HepG2 (cell line): ENCODE data around the gene GLT1D1. TPM values are rescaled to one million over a fixed set of nuclear protein-coding genes. Genes with fewer than 3 reads are reported as not detected.

Experiments
- ATAC-seq: fragments of 200-7000 bp; cut with Tn5 transposase; 3 replicates; pipeline ENCODE4 v1.9.1; 2020; ENCODE audit warnings: mild to moderate bottlenecking, moderate library complexity
- BruUV-seq: library from RNA; stranded (reverse); fragments of 400-500 nt; replicated peaks from 2 replicates; lab custom pipeline; 2021; lab: Mats Ljungman, UMichigan
- CTCF ChIA-PET: fragments of 300-600 bp; formaldehyde crosslinking; extraction: SDS; loops from one replicate; lab custom pipeline; 2021; ENCODE audit warnings: low total read pairs, inconsistent platforms, low intra/inter-chr PET ratio; lab: Yijun Ruan, JAX
- POLR2A ChIA-PET: fragments of 350-600 bp; sonication (Branson Sonifier 250); formaldehyde crosslinking; loops from one replicate; lab custom pipeline; 2020; ENCODE audit warnings: antibody characterized with exemption, inconsistent platforms; lab: Yijun Ruan, JAX
- DNase-seq: peaks from one replicate; pipeline ENCODE4 v3.0.0-alpha.2; 2015; ENCODE audit warnings: low spot score
- FAIRE-seq: peaks from 3 replicates; lab custom pipeline; 2011; peaks lifted over from hg19 to GRCh38; lab: Jason Lieb, UNC
- H2AFZ ChIP-seq: one replicate; pipeline ENCODE4 v1.6.1; 2011; ENCODE audit warnings: low read length, inconsistent platforms
- H3K27ac ChIP-seq: fragments of 300-600 bp; 3 replicates; pipeline ENCODE4 v1.8.0; 2011; ENCODE audit warnings: mixed run types, mild to moderate bottlenecking, mixed read lengths, low read length, inconsistent platforms; ENCODE audit not compliant: insufficient read depth; ENCODE audit errors: extremely low read length
- H3K27me3 ChIP-seq, 2 experiments: fragments of 200-600 bp in 1 of 2; 2 replicates in 1 of 2; 3 replicates in 1 of 2; pipeline versions ENCODE4 v1.6.0 to v1.8.0; 2011; ENCODE audit warnings: low read length in 2 of 2, mild to moderate bottlenecking in 2 of 2, moderate library complexity in 2 of 2, inconsistent platforms in 1 of 2; ENCODE audit not compliant: insufficient read depth in 2 of 2, control insufficient read depth in 1 of 2
- H3K36me3 ChIP-seq, 2 experiments: fragments of 200-600 bp in 1 of 2; replicated peaks in 1 of 2; 2 replicates in 1 of 2; 3 replicates in 1 of 2; pipeline versions ENCODE4 v1.5.1 to v1.8.0; 2011; ENCODE audit warnings: low read length in 2 of 2, inconsistent platforms in 1 of 2; ENCODE audit not compliant: insufficient read depth in 2 of 2, control insufficient read depth in 1 of 2
- H3K4me1 ChIP-seq: 2 replicates; pipeline ENCODE4 v1.5.1; 2012; ENCODE audit warnings: low read length, inconsistent platforms; ENCODE audit not compliant: insufficient read depth
- H3K4me2 ChIP-seq: 2 replicates; pipeline ENCODE4 v1.6.0; 2011; ENCODE audit warnings: low read depth, low read length, inconsistent platforms
- H3K4me3 ChIP-seq, 3 experiments: fragments of 200-600 bp in 1 of 3; sonication (generic), shearing (Covaris generic) in 1 of 3; replicated peaks in 1 of 3; 2 replicates each; pipeline ENCODE4 v1.5.1; 2011 to 2016; ENCODE audit warnings: low read length in 3 of 3, inconsistent platforms in 2 of 3, low read depth in 2 of 3, mild to moderate bottlenecking in 2 of 3, control low read depth in 1 of 3, mixed read lengths in 1 of 3; ENCODE audit not compliant: insufficient read depth in 1 of 3
- H3K79me2 ChIP-seq: one replicate; pipeline ENCODE4 v1.6.1; 2011; ENCODE audit warnings: low read length, inconsistent platforms; ENCODE audit not compliant: insufficient read depth
- H3K9ac ChIP-seq: 2 replicates; pipeline ENCODE4 v1.6.0; 2011; ENCODE audit warnings: mild to moderate bottlenecking, low read depth, low read length, inconsistent platforms; ENCODE audit not compliant: insufficient read depth
- H3K9me3 ChIP-seq: 2 replicates; pipeline ENCODE4 v1.5.1; 2012; ENCODE audit warnings: mild to moderate bottlenecking, low read length
- H4K20me1 ChIP-seq: 2 replicates; pipeline ENCODE4 v1.6.0; 2011; ENCODE audit warnings: inconsistent platforms, mild to moderate bottlenecking, low read length, moderate library complexity; ENCODE audit not compliant: insufficient read depth
- GATAD1 ChIP-seq: IDR thresholded peaks from 2 replicates; pipeline ENCODE4 v1.6.1; 2016; ENCODE audit warnings: missing genetic modification reagents, missing compliant biosample characterization
- GATAD2A ChIP-seq: IDR thresholded peaks from 2 replicates; pipeline ENCODE4 v1.6.1; 2016
- KDM6A ChIP-seq: IDR thresholded peaks from 2 replicates; pipeline ENCODE4 v1.6.1; 2016; ENCODE audit warnings: low read depth
- MXD1 ChIP-seq: sonication (generic); formaldehyde crosslinking; IDR thresholded peaks from 2 replicates; pipeline ENCODE4 v1.4.0; 2020; ENCODE audit warnings: mild to moderate bottlenecking, missing genetic modification reagents
- NR2F6 ChIP-seq, 2 experiments: IDR thresholded peaks; 2 replicates each; pipeline ENCODE4 v1.6.1; 2016; ENCODE audit warnings: antibody characterized with exemption in 1 of 2, mild to moderate bottlenecking in 1 of 2
- POLR2G ChIP-seq: fragments of 200-400 bp; formaldehyde crosslinking; IDR thresholded peaks from 2 replicates; pipeline ENCODE4 v1.6.1; 2018; ENCODE audit warnings: mild to moderate bottlenecking, low read depth, low read length, moderate library complexity
- SRF ChIP-seq: IDR thresholded peaks from 2 replicates; pipeline ENCODE4 v1.6.1; 2011; ENCODE audit warnings: mild to moderate bottlenecking, low read depth, low read length, moderate library complexity
- TARDBP ChIP-seq: sonication (generic); formaldehyde crosslinking; IDR thresholded peaks from 2 replicates; pipeline ENCODE4 v1.8.0; 2022; ENCODE audit warnings: mild to moderate bottlenecking, missing genetic modification reagents
- ZNF136 ChIP-seq: sonication (generic); formaldehyde crosslinking; IDR thresholded peaks from 2 replicates; pipeline ENCODE4 v1.8.1; 2022; ENCODE audit warnings: low read depth, mild to moderate bottlenecking, moderate library complexity, missing genetic modification reagents
- ZNF552 ChIP-seq: sonication (generic); formaldehyde crosslinking; IDR thresholded peaks from 2 replicates; pipeline ENCODE4 v1.9.0; 2022; ENCODE audit warnings: missing genetic modification reagents, mild to moderate bottlenecking, borderline replicate concordance
- ZNF720 ChIP-seq: sonication (generic); formaldehyde crosslinking; IDR thresholded peaks from 2 replicates; pipeline ENCODE4 v1.4.0; 2020; ENCODE audit warnings: missing genetic modification reagents
- WGBS: methylation state at CpG from one replicate; pipeline ENCODE4 v1.1.6; 2017; ENCODE audit warnings: low lambda C conversion rate; 5-methylcytosine and 5-hydroxymethylcytosine counted together
- in situ Hi-C: cut with HindIII; loops from 2 replicates; pipeline ENCODE4 v1.10.0; 2017; ENCODE audit warnings: low pct_unique_long_range_greater_than_20kb; ENCODE audit not compliant: extremely low pct_ligation_motif_present
- intact Hi-C: fragments of 100-400 bp; cut with micrococcal nuclease; formaldehyde crosslinking; loops from one replicate; pipeline ENCODE4 v1.10.0; 2022; ENCODE audit not compliant: unreplicated experiment
- polyA plus RNA-seq, 8 experiments: library from polyadenylated mRNA; depleted of rRNA in 3 of 8; stranded (reverse) in 7 of 8; unstranded in 1 of 8; fragments of >200 nt; fragmentation: Illumina TruSeq in 4 of 8; extraction: Trizol in 4 of 8; gene quantifications; 2 replicates each; pipeline versions ENCODE4 v1.2.1 to v1.2.3, GENCODE V29; 2011 to 2016; ENCODE audit warnings: low read depth in 4 of 8, missing spikeins in 1 of 8, mixed read lengths in 1 of 8; ENCODE audit not compliant: insufficient read depth in 1 of 8
- total RNA-seq, 5 experiments: library from RNA; depleted of rRNA; stranded (reverse); fragments of >200 nt; fragmentation: Illumina TruSeq; extraction: Trizol; gene quantifications; 2 replicates each; pipeline ENCODE4 v1.2.3, GENCODE V29; 2016; ENCODE audit warnings: low read depth in 1 of 5
- TF ChIP-seq, protein P1 (sequence below): sonication (generic); formaldehyde crosslinking; IDR thresholded peaks from 2 replicates; pipeline ENCODE4 v1.5.1; 2020; ENCODE audit warnings: missing genetic modification reagents, mild to moderate bottlenecking, borderline replicate concordance
- TF ChIP-seq, protein P2 (sequence below): sonication (generic); formaldehyde crosslinking; IDR thresholded peaks from 2 replicates; pipeline ENCODE4 v1.8.1; 2022; ENCODE audit warnings: mild to moderate bottlenecking, missing genetic modification reagents

The GLT1D1 gene
- total and polyA plus RNA-seq, 2 of the 13 experiments (the other 11 are each of a cell fraction or from before 2014, with no cell fraction given), result 0.09 to 0.17 TPM

DNA sequence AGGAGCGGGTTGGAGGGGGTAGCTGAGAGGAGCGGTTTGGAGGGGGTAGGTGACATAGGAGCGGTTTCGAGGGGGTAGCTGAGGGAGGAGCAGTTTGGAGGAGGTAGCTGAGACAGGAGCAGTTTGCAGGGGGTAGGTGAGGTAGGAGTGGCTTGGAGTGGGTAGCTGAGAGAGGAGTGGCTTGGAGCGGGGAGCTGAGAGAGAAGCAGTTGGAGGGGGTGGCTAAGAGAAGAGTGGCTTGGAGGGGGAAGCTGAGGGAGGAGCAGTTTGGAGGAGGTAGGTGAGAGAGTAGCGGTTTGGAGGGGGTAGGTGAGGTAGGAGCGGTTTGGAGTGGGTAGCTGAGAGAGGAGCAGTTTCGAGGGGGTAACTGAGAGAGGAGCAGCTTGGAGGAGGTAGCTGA, 152.1 kb downstream of the GLT1D1 start:
- no peaks in the 10 kb centered on the region for H4K20me1 ChIP-seq
- intact Hi-C loops, result no loop called here
- H3K27ac ChIP-seq, result no peak overlapping the region
- no peaks in the 10 kb centered on the region for H3K79me2 ChIP-seq
- 12% methylated on average over 8 of the region's 8 CpGs for WGBS
- DNase-seq (no peak), ATAC-seq (no peak), FAIRE-seq (no peak)
- H3K36me3 ChIP-seq, result no peaks in the 10 kb centered on the region
- no TSS peak for BruUV-seq
- in situ Hi-C loops, result no loop called here
- no peak overlapping the region for H3K4me2 ChIP-seq
- H2AFZ ChIP-seq, result no peak overlapping the region
- H3K9ac ChIP-seq, result no peak overlapping the region
- ChIA-PET POLR2A (no interaction called here), CTCF (no interaction called here)
- no peak overlapping the region for H3K4me3 ChIP-seq
- H3K9me3 ChIP-seq, result no peaks in the 10 kb centered on the region
- no peaks in the 10 kb centered on the region for H3K4me1 ChIP-seq
- TF ChIP-seq POLR2G, result no peak
- TF ChIP-seq KDM6A (CRISPR knock-in tag), result no peak
- no peak for TF ChIP-seq TARDBP (CRISPR knock-in tag)
- TF ChIP-seq GATAD2A (CRISPR knock-in tag), result no peak
- no peak for TF ChIP-seq ZNF720 (CRISPR knock-in tag)
- TF ChIP-seq, protein P1, sequence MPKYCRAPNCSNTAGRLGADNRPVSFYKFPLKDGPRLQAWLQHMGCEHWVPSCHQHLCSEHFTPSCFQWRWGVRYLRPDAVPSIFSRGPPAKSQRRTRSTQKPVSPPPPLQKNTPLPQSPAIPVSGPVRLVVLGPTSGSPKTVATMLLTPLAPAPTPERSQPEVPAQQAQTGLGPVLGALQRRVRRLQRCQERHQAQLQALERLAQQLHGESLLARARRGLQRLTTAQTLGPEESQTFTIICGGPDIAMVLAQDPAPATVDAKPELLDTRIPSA (CRISPR knock-in tag), result no peak
- TF ChIP-seq GATAD1 (CRISPR knock-in tag), result no peak
- H3K27me3 ChIP-seq, result peaks cover 0 to 18% of the 10 kb centered on the region in 2 experiments; a peak in 2 of 5 replicates

DNA sequence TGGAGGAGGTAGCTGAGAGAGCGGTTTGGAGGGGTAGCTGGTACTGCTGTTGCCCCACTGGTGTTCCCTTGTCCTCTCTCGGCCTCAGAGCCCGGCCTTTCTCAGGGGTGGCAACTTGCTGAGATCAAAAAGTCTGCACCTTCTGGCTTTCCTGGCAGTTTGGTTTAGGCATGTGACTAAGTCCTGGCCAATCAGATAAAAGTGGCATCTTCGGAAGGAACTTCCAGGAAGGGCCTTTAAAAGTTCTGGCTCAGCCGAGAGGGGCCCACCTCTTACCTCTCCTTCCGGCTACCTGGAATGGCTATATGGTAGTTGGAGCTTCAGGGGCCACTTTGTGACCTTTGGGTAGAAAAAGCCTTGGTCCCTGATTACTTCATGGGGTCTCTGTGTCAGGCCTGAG, 152.6 kb downstream of the GLT1D1 start:
- ATAC-seq, result no peak
- no peak for FAIRE-seq
- no peak overlapping the region for H3K9ac ChIP-seq
- TF ChIP-seq ZNF552 (CRISPR knock-in tag), result no peak
- TF ChIP-seq, protein P2, sequence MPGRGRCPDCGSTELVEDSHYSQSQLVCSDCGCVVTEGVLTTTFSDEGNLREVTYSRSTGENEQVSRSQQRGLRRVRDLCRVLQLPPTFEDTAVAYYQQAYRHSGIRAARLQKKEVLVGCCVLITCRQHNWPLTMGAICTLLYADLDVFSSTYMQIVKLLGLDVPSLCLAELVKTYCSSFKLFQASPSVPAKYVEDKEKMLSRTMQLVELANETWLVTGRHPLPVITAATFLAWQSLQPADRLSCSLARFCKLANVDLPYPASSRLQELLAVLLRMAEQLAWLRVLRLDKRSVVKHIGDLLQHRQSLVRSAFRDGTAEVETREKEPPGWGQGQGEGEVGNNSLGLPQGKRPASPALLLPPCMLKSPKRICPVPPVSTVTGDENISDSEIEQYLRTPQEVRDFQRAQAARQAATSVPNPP, result no peak
- no peak for TF ChIP-seq MXD1 (CRISPR knock-in tag)
- TF ChIP-seq SRF, result no peak
- TF ChIP-seq ZNF136 (CRISPR knock-in tag), result no peak
- TF ChIP-seq NR2F6 (IDR thresholded peaks at IDR 0.05), result no peak
- TF ChIP-seq NR2F6 (CRISPR knock-in tag; IDR thresholded peaks at IDR 0.05), result no peak
- no peak overlapping the region for H3K27ac ChIP-seq
- H4K20me1 ChIP-seq, result no peaks in the 10 kb centered on the region
- H2AFZ ChIP-seq, result no peak overlapping the region
- H3K4me1 ChIP-seq, result no peaks in the 10 kb centered on the region
- POLR2A ChIA-PET, result no interaction called here
- in situ Hi-C loops (no loop called here), intact Hi-C loops (no loop called here)
- WGBS, result 50% methylated on average over 4 of the region's 6 CpGs
- no peaks in the 10 kb centered on the region for H3K9me3 ChIP-seq
- BruUV-seq, result no TSS peak
- no peak overlapping the region for H3K4me3 ChIP-seq
- CTCF ChIA-PET, result no interaction called here
- no peaks in the 10 kb centered on the region for H3K36me3 ChIP-seq
- H3K79me2 ChIP-seq, result no peaks in the 10 kb centered on the region
- peaks cover 0 to 18% of the 10 kb centered on the region in 2 experiments; a peak in 2 of 5 replicates for H3K27me3 ChIP-seq
- no peak overlapping the region for H3K4me2 ChIP-seq
- no peak for DNase-seq
